Measurements from ENCODE around the gene TNS1.

TNS1 gene

DNA sequence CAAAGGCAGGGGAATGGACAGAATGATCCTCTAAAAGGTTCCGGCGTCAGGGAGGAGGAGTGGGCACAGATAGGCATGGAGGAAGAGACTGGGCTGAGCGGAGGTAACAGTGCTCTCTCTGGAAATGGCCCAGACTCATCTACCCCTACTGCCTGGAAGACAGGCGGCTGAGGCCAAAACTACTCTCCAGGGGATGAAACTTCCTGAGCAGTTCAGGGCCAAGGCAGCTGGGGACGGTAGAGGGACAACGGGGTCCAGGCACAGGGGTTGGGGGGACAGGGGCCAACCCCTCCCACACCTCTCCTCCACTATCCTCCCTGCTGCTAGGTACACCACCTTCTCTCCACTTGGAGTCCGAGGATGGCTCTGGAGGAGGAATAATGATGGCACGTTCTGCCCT is 94.3 kb downstream of the TNS1 start:
- no peak for TF ChIP-seq CTCF (IDR thresholded peaks at IDR 0.05; ENCODE audit: insufficient read depth, low read depth, low read length, missing control alignments)
- no peak for DNase-seq (ENCODE audit: low read depth)
- H3K4me3 ChIP-seq (ENCODE audit: low read depth, low read length), result no peak overlapping the region

DNA sequence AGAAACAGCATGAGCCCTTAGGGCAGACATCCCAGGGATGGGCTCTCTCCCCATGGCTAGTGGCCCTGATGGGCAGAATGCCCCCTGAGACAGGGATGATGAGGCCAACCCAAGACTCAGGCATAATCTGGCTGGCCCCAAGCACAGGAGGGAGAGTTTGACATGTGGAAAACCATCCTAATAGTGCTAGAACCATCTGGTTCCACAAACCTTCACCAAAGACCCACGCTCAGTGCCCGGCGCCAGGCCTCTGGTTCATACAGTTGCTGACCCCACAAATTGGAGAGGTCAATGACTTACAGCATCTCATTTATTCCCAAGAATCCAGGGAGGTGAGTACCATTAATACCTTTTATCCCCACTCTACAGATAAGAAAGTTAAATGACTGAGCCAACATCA is 95.5 kb downstream of the TNS1 start:
- DNase-seq (ENCODE audit: low read depth), result no peak
- no peak overlapping the region for H3K4me3 ChIP-seq (ENCODE audit: low read depth, low read length)
- no peak for TF ChIP-seq CTCF (IDR thresholded peaks at IDR 0.05; ENCODE audit: insufficient read depth, low read depth, low read length, missing control alignments)

GRCh38 chr2:217906798-217907197 is 96.0 kb downstream of the TNS1 start:
- no peak overlapping the region for H3K4me3 ChIP-seq (ENCODE audit: low read depth, low read length)
- DNase-seq (ENCODE audit: low read depth), result no peak
- no peak for TF ChIP-seq CTCF (IDR thresholded peaks at IDR 0.05; ENCODE audit: insufficient read depth, low read depth, low read length, missing control alignments)

DNA sequence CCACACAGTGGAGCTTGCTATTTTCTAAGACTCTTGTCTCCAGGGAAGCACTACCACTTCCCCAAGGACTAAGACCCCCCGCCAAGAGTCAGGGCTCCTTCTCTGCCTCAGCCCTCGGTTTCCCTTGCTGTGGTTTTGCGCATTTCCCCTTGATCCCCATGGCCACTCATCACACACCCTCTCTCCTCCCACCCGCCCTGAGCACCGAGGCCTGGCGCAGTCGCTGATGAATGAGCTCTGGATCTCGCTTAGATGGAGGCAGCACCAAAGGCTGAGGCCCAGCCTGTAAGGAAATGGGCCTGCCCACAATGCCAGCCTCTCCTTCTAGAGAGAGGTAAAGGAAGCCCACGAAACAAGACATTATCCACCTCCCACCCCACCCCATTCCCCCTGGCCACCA is 96.9 kb downstream of the TNS1 start:
- H3K4me3 ChIP-seq (ENCODE audit: low read depth, low read length), result no peak overlapping the region
- no peak for TF ChIP-seq CTCF (IDR thresholded peaks at IDR 0.05; ENCODE audit: insufficient read depth, low read depth, low read length, missing control alignments)
- DNase-seq (ENCODE audit: low read depth), result no peak

DNA sequence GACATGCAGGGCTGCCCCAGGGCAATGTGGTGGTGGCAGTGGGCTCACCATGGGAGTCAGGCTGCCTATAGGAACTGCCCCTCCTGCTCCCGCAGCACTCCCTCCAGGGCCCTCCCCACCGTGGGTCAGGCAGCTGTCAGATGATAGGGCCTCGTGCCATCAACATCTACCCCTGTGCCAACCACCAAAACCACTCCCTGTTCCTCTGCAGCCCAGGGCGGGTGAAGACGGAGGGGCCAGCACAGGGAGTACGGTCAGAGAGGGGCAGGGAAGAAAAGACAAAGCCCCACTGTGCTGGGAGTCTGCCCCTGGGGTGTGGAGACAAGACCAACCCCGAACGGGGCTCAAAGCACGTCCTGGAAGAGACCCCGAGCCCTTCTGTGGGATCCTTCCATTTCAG is 97.4 kb downstream of the TNS1 start:
- H3K4me3 ChIP-seq (ENCODE audit: low read depth, low read length), result no peak overlapping the region
- no peak for TF ChIP-seq CTCF (IDR thresholded peaks at IDR 0.05; ENCODE audit: insufficient read depth, low read depth, low read length, missing control alignments)
- no peak for DNase-seq (ENCODE audit: low read depth)

- DNase-seq (ENCODE audit: low read depth), result no peak
- no peak for TF ChIP-seq CTCF (IDR thresholded peaks at IDR 0.05; ENCODE audit: insufficient read depth, low read depth, low read length, missing control alignments)
- no peak overlapping the region for H3K4me3 ChIP-seq (ENCODE audit: low read depth, low read length)
Measured at GRCh38 chr2:217904614-217904965, 98.2 kb downstream of the TNS1 start.

DNA sequence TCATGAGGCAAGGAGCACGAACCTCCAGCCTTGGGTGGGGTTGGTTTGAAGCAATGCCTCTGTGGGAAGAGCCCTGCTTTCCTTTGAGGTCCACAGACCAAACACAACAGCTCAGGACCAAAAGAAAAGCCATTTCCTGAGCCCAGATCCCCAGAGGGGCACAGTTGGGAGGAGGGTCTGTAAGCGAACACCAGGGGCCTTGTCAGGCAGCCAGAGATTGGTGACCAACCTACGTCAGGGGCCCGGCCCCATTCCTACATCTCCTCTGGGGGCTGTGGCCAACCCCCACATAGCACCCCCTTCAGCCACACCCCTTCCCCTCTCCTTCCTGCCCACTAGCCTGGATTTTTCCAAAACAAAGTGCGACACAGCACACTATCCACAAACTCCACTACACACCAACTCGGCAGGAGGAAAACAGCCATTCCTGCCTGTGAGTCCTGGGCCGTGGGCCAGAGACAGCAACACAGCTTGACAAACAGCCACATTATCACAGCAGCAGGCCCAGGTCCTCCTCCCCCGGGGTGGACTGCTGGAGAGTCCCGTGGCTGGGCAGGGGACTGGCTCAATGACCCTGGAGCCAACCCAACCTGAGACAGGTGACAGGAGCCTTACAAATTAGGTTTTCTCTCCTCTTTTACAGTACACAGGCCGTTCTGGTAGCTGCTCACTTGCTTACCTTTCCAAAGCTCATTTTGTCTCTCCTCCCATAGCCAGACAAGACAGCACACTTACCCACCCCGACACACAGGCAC is 98.8 kb downstream of the TNS1 start:
- H3K4me3 ChIP-seq (ENCODE audit: low read depth, low read length), result no peak overlapping the region
- DNase-seq (ENCODE audit: low read depth), result no peak
- TF ChIP-seq CTCF (IDR thresholded peaks at IDR 0.05; ENCODE audit: insufficient read depth, low read depth, low read length, missing control alignments), result no peak

Data from GM12865 (cell line).